ENCODE results near the gene DFFB.

DFFB gene

GRCh38 chr1:3931007-3931912 is 74.0 kb downstream of the DFFB start:
- H3K4me3 ChIP-seq (ENCODE audit: low read depth, low read length): no peak overlapping the region
- POLR2A ChIA-PET: no interaction called here
- no peak for TF ChIP-seq CTCF (IDR thresholded peaks at IDR 0.05; ENCODE audit: insufficient read depth, low read length, missing control alignments)
- DNase-seq (ENCODE audit: low read depth, low spot score): no peak
- CTCF ChIA-PET: no interaction called here

GRCh38 chr1:3932156-3932919 is 75.1 kb downstream of the DFFB start:
- no peak for DNase-seq (ENCODE audit: low read depth, low spot score)
- ChIA-PET CTCF (no interaction called here), POLR2A (no interaction called here)
- no peak overlapping the region for H3K4me3 ChIP-seq (ENCODE audit: low read depth, low read length)
- no peak for TF ChIP-seq CTCF (IDR thresholded peaks at IDR 0.05; ENCODE audit: insufficient read depth, low read length, missing control alignments)
